Lung (tissue), 12 donors: Measurements from ENCODE around the gene IFT25. TPM values are rescaled to one million over a fixed set of nuclear protein-coding genes. Genes with fewer than 3 reads are reported as not detected.
A peak's percentile ranks its signal among the peaks of the same experiment; 100 is the strongest.

Experiments used
- ATAC-seq: fragments of 200-7000 bp; cut with Tn5 transposase; one replicate; pipeline ENCODE4 v1.9.1; 2020; ENCODE audit warnings: moderate number of reproducible peaks; ENCODE audit not compliant: insufficient read depth, low FRiP score
- DNase-seq, 3 donors: peaks; one replicate each; pipeline ENCODE4 v3.0.0-alpha.2; 2013 to 2017
- H3K27ac ChIP-seq, 2 donors: one replicate each; pipeline ENCODE4 v1.5.1; 2013; ENCODE audit warnings: mild to moderate bottlenecking in 2 of 2, moderate library complexity in 2 of 2, control low read depth in 1 of 2, inconsistent platforms in 1 of 2, low read depth in 1 of 2, low read length in 1 of 2
- H3K27me3 ChIP-seq, 3 donors: one replicate each; pipeline ENCODE4 v1.5.1; 2013; ENCODE audit warnings: low read length in 2 of 3; ENCODE audit not compliant: control insufficient read depth in 3 of 3, insufficient read depth in 3 of 3
- H3K36me3 ChIP-seq, 4 donors: one replicate each; pipeline ENCODE4 v1.5.1; 2013; ENCODE audit warnings: low read length in 4 of 4, mild to moderate bottlenecking in 1 of 4, moderate library complexity in 1 of 4; ENCODE audit not compliant: control insufficient read depth in 4 of 4, insufficient read depth in 4 of 4
- H3K4me1 ChIP-seq, 5 donors: one replicate each; pipeline ENCODE4 v1.5.1; 2013; ENCODE audit warnings: low read length in 5 of 5, mild to moderate bottlenecking in 2 of 5, moderate library complexity in 1 of 5; ENCODE audit not compliant: control insufficient read depth in 5 of 5, insufficient read depth in 5 of 5
- H3K4me3 ChIP-seq: one replicate; pipeline ENCODE4 v1.5.1; 2013; ENCODE audit warnings: mild to moderate bottlenecking, control low read depth, moderate library complexity
- H3K9ac ChIP-seq, 2 donors: one replicate each; pipeline ENCODE4 v1.5.1; 2013; ENCODE audit warnings: low read length in 2 of 2, control low read depth in 1 of 2; ENCODE audit not compliant: insufficient read depth in 1 of 2
- H3K9me3 ChIP-seq, 4 donors: one replicate each; pipeline ENCODE4 v1.5.1; 2013; ENCODE audit warnings: low read length in 3 of 4, mild to moderate bottlenecking in 1 of 4, moderate library complexity in 1 of 4; ENCODE audit not compliant: control insufficient read depth in 4 of 4, insufficient read depth in 3 of 4
- CTCF ChIP-seq: IDR thresholded peaks from 2 replicates; pipeline ENCODE4 v1.5.1; 2012; ENCODE audit warnings: mild to moderate bottlenecking; ENCODE audit errors: control extremely low read depth, extremely low read depth
- WGBS, 2 donors: extraction: QIAGEN DNeasy Blood & Tissue Kit; methylation state at CpG; one replicate each; pipeline ENCODE4 v1.1.7; 2013; 5-methylcytosine and 5-hydroxymethylcytosine counted together
- polyA plus RNA-seq, 2 donors: library from polyadenylated mRNA; stranded (reverse); fragments of 200-250 nt; gene quantifications; one replicate each; pipeline ENCODE4 v1.2.1, GENCODE V29; 2013
- total RNA-seq, 2 donors: library from RNA; depleted of rRNA in 1 of 2; stranded (reverse); fragments of >200 nt in 1 of 2; gene quantifications; one replicate each; pipeline ENCODE4 v1.2.1, GENCODE V29; 2014 to 2021
- donor health status: control.
- donor health status: control.
- donor health status: Bipolar disorder and iron deficiency.
- donor health status: healthy.
- donor health status: DM: yes; HTN: yes; CAD: no.

IFT25 gene
- total and polyA plus RNA-seq, 4 donors, result 18.2 to 46.1 (median 31.6) TPM

GRCh38 chr1:53982034-53982762 lies 36.7 kb upstream of the IFT25 start:
- DNase-seq, result peak; percentile 59 to 73 (median 65)
- H3K27ac ChIP-seq, result peak overlapping the region in 1 of 2 donors; percentile 63
- no peak overlapping the region for H3K4me3 ChIP-seq
- peak; percentile 57 for ATAC-seq
- no peaks in the 10 kb centered on the region for H3K27me3 ChIP-seq
- H3K36me3 ChIP-seq, result no peaks in the 10 kb centered on the region
- TF ChIP-seq CTCF, result no peak
- no peaks in the 10 kb centered on the region for H3K9me3 ChIP-seq
- 36 to 37% methylated on average over 20 of the region's 20 CpGs for WGBS, 2 donors
- peak overlapping the region; percentile 30 to 56 for H3K9ac ChIP-seq
- H3K4me1 ChIP-seq, result peaks cover 0 to 9% (median 0%) of the 10 kb centered on the region in 5 donors

- Histone ChIP-seq H3K4me1 (peaks cover 0 to 9% (median 0%) of the 10 kb centered on the region in 5 donors), H3K27ac (no peak overlapping the region), H3K36me3 (peaks cover 0 to 2% (median 0%) of the 10 kb centered on the region in 4 donors), H3K4me3 (no peak overlapping the region), H3K9me3 (no peaks in the 10 kb centered on the region), H3K9ac (no peak overlapping the region), H3K27me3 (no peaks in the 10 kb centered on the region)
- 95 to 97% methylated on average over 6 of the region's 6 CpGs for WGBS, 2 donors
- ATAC-seq (no peak), DNase-seq (no peak)
- no peak for TF ChIP-seq CTCF
Observed at GRCh38 chr1:53981220-53981619, 35.7 kb upstream of the IFT25 start.

- no peak overlapping the region for H3K27ac ChIP-seq
- 90 to 91% methylated on average over 13 of the region's 13 CpGs for WGBS, 2 donors
- H3K9ac ChIP-seq, result no peak overlapping the region
- no peak for TF ChIP-seq CTCF
- H3K36me3 ChIP-seq, result peaks cover 0 to 2% (median 0%) of the 10 kb centered on the region in 4 donors
- H3K4me1 ChIP-seq, result peaks cover 0 to 9% (median 0%) of the 10 kb centered on the region in 5 donors
- ATAC-seq, result no peak
- no peaks in the 10 kb centered on the region for H3K9me3 ChIP-seq
- no peaks in the 10 kb centered on the region for H3K27me3 ChIP-seq
- no peak for DNase-seq
- no peak overlapping the region for H3K4me3 ChIP-seq
Observed at GRCh38 chr1:53979712-53980450, 34.4 kb upstream of the IFT25 start.
